ENCODE measurements around the gene FBL.
A peak's percentile ranks its signal among the peaks of the same experiment; 100 is the strongest.
"Not testable (repeated sequence)": the region's sequence is repeated elsewhere in the genome, so short reads cannot be mapped to it uniquely, and the experiment has no call there.

The FBL gene

GRCh38 chr19:39825531-39826076, 20.6 kb downstream of the FBL start:
- DNase-seq, result no peak

- DNase-seq, result peak in 2 of 56 donors; percentile 33 to 42
These were observed 21.1 kb downstream of the FBL start for GRCh38 chr19:39825093-39825463.

- DNase-seq, result peak; percentile 44 to 98 (median 91)
These were observed 21.8 kb downstream of the FBL start for GRCh38 chr19:39824143-39825092.

GRCh38 chr19:39823686-39824085, 22.5 kb downstream of the FBL start:
- peak in 3 of 56 donors; percentile 1 to 38 (median 20) for DNase-seq

GRCh38 chr19:39820696-39821095, 25.5 kb downstream of the FBL start:
- no peak for DNase-seq

- DNase-seq, result no peak
These were observed 26.4 kb downstream of the FBL start for GRCh38 chr19:39819786-39820185.

GRCh38 chr19:39818626-39819097, 27.5 kb downstream of the FBL start:
- DNase-seq, result no peak

GRCh38 chr19:39817888-39818561, 28.2 kb downstream of the FBL start:
- DNase-seq, result no peak

- no peak for DNase-seq
These were observed 29.7 kb downstream of the FBL start for GRCh38 chr19:39816287-39817048.

GRCh38 chr19:39814595-39814994, 31.6 kb downstream of the FBL start:
- no peak for DNase-seq

GRCh38 chr19:39814111-39814510, 32.1 kb downstream of the FBL start:
- not testable (repeated sequence) for DNase-seq

- DNase-seq, result no peak
These were observed 32.8 kb downstream of the FBL start for GRCh38 chr19:39813264-39813993.

- no peak for DNase-seq
These were observed 35.1 kb downstream of the FBL start for GRCh38 chr19:39811064-39811463.

GRCh38 chr19:39810424-39810823, 35.8 kb downstream of the FBL start:
- DNase-seq, result no peak

GRCh38 chr19:39809368-39809767, 36.8 kb downstream of the FBL start:
- no peak for DNase-seq

- not testable (repeated sequence) for DNase-seq
These were observed 37.5 kb downstream of the FBL start for GRCh38 chr19:39808688-39809087.

- DNase-seq, result no peak
These were observed 38.3 kb downstream of the FBL start for GRCh38 chr19:39807846-39808364.

GRCh38 chr19:39805104-39805503, 41.1 kb downstream of the FBL start:
- DNase-seq, result no peak

- DNase-seq, result no peak
These were observed 43.2 kb downstream of the FBL start for GRCh38 chr19:39802958-39803357.

GRCh38 chr19:39797083-39797482, 49.1 kb downstream of the FBL start:
- no peak for DNase-seq

Measured in nucleus accumbens (tissue), 56 donors.